SH-SY5Y (cell line): ENCODE measurements around the gene ZNF397.

Experiments
- GATA2 ChIP-seq: IDR thresholded peaks from 2 replicates; pipeline ENCODE4 v1.6.1; 2011; ENCODE audit warnings: mild to moderate bottlenecking, low read depth, low read length
- GATA3 ChIP-seq: IDR thresholded peaks from 2 replicates; pipeline ENCODE4 v1.6.1; 2011; ENCODE audit warnings: low read depth, mild to moderate bottlenecking, low read length, moderate library complexity

The ZNF397 gene

DNA sequence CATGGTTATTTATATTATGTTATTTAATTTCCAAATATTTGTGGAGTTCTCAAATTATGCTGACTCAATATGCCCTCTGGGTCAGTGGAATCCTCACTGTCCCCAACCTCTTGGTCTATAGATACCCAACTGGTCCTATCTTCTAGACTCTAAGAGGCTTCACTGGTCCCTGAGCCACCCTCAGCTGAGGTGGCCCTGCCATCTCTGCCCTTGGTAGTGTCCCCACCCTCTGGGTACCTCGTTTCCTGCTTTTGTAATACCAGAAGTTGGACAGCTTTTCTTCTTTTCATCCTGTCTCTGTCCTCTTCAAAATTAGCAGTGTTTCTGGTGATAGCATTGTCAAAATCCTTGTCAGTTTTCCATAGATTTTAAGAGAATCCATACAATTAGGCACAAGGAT lies 37.3 kb downstream of the ZNF397 start:
- TF ChIP-seq GATA2: no peak
- TF ChIP-seq GATA3: no peak

- no peak for TF ChIP-seq GATA2
- TF ChIP-seq GATA3: no peak
These were observed 38.1 kb downstream of the ZNF397 start for GRCh38 chr18:35278969-35279368.

- no peak for TF ChIP-seq GATA2
- TF ChIP-seq GATA3: no peak
These were observed 41.5 kb downstream of the ZNF397 start for GRCh38 chr18:35282353-35282752.

DNA sequence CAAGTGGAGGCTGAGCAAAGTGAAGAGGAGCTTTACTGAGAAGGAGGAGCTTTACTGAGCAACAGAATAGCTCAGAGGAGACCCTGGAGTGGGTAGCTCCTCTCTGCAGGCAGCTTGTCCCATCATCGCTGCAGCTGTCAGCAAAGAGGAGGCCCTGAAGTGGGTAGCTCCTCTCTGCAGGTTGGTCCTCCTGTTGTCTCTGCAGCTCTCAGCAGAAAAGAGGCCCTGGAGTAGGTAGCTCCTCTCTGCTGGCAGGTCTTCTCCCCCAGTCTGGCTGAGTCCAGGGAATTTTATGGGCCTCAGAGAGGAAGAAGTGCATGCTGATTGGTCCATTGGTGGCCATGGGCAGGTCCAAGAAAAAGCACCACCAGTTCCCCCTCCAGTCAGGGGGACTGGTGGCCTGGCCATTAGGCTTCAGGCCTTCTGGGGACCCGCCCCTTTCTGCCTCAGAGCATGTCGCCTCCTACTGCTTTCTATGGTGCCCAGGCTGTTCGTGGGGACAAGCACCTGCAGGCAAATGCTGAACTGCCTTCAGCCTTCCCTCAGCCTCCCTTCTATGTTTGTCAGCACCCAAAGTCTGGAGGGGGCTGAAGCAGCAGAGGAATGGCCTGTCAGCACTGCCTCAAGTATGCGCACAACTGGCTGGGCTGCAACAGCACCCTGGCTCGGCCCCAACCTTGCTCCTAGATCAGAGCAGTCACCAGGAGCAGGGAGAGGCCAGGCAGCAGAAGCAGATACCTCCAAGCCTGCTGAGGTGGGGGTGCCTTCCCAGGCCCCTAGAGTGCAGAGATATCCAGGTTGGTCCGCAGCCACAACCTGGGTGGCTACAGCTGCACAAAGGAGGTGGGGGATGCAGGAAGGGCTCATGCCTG lies 43.3 kb downstream of the ZNF397 start:
- TF ChIP-seq GATA2: no peak
- TF ChIP-seq GATA3: no peak

DNA sequence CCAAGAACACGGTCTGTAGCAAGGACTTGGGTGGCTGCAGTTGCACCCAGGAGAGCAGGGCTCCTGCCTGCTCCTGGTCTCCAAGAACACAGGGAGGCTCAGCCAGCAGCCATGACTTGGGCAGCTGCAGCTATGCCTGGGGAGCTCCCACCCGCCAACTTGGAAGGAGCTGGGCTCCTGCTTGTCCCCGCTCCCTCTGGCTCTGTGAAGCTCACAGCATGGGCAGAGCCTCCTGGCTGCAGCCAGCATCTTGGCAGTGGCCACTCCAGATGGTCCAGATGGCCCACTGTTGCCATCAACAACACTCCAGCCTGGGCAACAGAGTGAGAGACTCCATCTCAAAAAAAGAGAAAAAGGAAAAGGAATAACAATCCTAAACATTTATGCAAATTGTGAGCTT lies 44.0 kb downstream of the ZNF397 start:
- TF ChIP-seq GATA2 (no peak), GATA3 (no peak)

GRCh38 chr18:35289293-35289692 lies 48.5 kb downstream of the ZNF397 start:
- no peak for TF ChIP-seq GATA3
- TF ChIP-seq GATA2: no peak

GRCh38 chr18:35289727-35290093 lies 48.9 kb downstream of the ZNF397 start:
- TF ChIP-seq GATA2 (peak; percentile 37; the same call in 1 of the 2 replicates), GATA3 (no peak)

DNA sequence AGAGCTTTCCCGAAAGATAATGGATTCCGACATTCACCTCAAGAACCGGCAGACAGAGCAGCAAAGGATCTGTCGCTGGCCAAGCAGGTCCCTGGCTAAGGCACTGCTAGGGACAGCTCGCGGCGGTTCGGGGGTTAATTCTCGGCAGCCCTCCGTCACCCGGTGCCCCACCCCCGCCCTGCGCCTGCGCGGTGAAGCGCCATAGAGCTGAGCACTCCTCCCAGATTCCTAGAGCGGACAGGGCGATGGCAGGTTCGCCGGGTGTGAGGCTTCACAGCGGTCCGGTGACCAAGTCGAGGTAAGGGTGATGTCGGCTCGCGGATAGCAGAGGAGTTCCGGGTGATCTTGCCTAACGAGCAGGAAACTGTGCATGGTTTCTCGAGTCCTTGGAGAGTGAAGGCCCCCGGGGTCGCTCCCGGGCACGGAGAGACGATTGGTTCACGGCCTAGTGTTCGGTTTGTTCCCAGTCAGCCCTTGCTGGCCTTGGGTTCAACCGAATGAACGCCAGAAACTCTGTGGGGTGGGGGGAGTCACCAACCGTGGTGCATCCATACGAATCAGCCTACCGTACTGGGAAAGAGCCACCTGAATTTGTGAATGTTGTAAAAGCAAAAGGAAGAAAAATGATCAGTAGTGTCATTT lies 49.4 kb downstream of the ZNF397 start, which contains the start of gene ZSCAN30:
TSS of gene ZSCAN30 (minus strand) at position 136 of the 642 bp plus-strand sequence. CDS start 25,877 bp downstream, outside the sequence.
- TF ChIP-seq GATA2 (no peak; the same call in 1 of the 2 replicates), GATA3 (no peak)

- TF ChIP-seq GATA2 (no peak), GATA3 (no peak)
These were observed 50.3 kb downstream of the ZNF397 start for GRCh38 chr18:35291166-35291565.

DNA sequence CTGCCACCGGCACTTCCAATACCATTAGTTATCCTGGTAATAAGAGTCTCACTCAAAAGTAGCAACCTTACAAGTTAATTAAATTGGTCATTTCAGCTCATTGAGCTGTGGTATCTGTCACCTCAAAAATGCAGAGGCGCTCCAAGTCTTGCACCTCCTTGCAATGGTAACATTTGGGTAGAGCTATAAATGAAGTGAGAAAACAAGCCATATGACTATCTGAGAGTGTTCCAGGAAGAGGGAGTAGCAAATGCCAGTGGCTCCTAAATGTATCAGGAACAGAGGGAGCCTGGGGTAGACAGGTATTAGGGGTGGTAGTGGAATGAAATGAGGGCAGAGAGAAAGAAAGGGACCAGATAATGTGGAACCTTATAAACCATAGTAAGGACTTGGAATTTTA lies 55.2 kb downstream of the ZNF397 start:
- no peak for TF ChIP-seq GATA3
- no peak for TF ChIP-seq GATA2

DNA sequence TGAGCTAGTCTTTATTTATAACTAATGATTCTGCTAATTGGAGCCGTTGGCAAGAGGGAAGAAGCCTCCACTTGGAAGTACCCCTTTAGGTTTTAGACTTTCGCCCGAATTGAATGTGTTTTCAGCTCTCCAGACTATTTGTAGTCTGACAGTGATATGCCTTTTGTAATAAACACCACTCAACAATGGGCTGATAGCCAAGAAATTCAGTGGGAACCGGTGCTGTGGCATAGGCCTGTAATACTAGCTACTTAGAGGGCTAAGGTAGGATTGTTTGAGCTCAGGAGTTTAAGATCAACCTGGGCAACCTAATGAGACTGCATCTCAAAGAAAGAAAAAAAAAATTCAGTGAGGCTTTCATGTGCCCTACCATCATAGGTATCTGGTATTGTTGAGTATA lies 62.8 kb downstream of the ZNF397 start:
- no peak for TF ChIP-seq GATA2
- TF ChIP-seq GATA3: no peak

- TF ChIP-seq GATA2 (no peak), GATA3 (no peak)
These were observed 65.9 kb downstream of the ZNF397 start for GRCh38 chr18:35306588-35307250.
